Embryonic facial prominence (tissue), 1 donor: ENCODE results near the gene ABCF1.
"Not testable (repeated sequence)": the region's sequence is repeated elsewhere in the genome, so short reads cannot be mapped to it uniquely, and the experiment has no call there.

Experiments used
- DNase-seq: peaks from one replicate; pipeline ENCODE4 v3.0.0-alpha.2; 2016; ENCODE audit errors: extremely low spot score

ABCF1 gene

GRCh38 chr6:30557683-30557981, 13.6 kb upstream of the ABCF1 start:
- peak; percentile 46 for DNase-seq

- no peak for DNase-seq
Measured at GRCh38 chr6:30560930-30561329, 10.3 kb upstream of the ABCF1 start.

DNA sequence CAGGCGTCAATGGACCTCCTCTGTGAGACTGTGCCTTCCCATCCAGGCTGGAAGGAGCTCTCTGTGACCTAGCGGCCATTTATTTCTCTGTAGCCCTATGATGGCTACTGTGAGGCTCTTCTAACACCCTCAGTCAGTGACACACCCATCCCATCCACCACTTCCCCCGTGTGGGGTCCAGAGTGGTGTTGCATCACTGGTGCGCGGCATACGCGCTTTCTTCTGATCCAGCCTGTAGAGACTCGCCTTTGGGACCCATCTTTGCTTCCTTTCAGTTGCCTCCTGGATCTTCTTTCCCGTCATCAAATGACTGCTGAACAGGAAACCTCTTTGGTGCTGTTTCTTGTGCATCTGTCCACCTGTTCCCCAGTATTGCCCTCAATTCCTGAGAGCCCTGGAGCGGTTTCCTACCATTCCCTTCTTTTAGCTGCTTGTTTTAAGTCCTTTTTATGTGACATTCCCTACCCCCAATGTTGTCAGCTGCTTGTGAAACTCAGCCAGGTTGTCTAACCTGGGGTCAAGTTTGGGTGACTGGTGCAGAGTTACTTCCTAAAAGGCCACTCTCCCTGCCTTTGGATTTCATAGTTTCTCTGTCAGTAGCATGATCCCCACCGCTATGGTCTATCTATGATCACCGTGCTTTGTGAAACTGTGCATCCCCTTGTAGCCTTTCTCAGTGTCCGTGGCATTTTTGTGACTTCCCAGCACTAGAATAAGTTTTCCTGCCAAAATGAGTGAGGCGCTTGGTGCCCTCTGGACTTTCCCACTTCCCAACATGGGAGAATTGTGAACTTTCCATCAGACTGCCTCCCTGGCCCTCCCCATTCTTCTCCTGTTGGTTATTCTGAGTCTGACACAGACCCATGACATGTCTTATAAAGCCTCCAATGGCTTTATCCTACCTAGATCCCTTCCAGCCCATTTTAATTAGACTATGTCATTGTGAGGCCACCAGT, 8.5 kb upstream of the ABCF1 start:
- no peak for DNase-seq

DNA sequence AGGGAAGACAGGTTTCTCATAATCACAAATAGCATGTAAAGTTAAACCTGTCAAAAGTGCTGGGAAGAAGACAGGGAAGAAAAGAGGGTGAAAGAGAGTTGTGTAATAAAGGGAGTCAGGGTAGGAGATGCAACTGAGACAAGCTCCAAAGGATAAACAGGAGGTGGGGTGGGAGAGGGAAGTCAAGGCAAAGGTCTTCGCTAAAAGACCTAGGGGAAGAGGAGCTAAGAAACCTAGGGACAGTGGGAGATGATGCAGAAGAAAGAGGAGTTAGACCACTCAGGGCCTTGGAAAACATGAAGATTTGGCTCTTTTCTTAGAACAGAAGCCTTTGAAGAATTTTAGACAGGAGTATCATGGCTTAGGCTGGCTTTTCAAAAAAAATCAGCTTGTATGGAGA, 7.1 kb upstream of the ABCF1 start:
- no peak for DNase-seq

DNA sequence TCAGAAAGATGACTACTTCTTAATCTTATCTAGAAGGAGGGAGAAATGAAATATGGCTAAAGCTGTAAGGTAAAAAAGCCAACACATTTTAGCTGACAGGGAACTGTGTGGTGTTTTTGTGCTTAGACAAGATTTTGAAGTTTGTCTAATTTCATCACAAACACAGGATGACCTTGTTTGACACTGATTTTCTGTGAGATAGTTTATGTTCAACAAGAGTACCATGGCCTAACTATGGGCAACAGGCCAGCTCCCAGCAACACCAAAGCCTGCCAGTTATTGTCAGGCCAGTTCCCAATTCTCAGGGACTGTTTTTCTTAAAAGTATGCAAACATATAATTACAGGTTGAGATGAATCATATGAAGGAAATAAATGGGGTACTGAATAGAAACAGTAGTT, 5.5 kb upstream of the ABCF1 start:
- no peak for DNase-seq

- no peak for DNase-seq
Measured at GRCh38 chr6:30568245-30568644, 3.0 kb upstream of the ABCF1 start.

- DNase-seq = no peak
Measured at GRCh38 chr6:30570263-30570662, 979 bp upstream of the ABCF1 start.

GRCh38 chr6:30570740-30571074, 535 bp upstream of the ABCF1 start:
- DNase-seq = no peak

GRCh38 chr6:30571762-30572082, 480 bp downstream of the ABCF1 start:
- DNase-seq = no peak

DNA sequence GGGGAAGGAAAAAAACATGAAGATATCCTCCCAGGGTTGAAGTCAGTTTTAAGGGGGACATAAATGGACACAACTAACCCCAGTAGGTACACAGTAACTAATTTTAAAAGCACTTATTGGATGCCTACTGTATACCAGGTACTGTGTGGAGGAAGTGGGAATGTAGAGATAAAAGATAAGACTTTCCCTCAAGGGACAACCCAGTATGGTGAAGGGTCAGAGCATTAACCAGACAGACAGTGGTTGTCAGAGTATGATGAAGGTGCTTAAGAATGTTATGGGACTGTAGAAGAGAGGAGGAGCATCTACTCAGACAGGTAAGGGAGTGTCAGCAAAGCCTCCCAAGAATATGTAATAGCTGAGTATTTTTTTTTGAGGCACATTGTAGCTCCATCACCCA, 906 bp downstream of the ABCF1 start:
- DNase-seq = no peak

DNA sequence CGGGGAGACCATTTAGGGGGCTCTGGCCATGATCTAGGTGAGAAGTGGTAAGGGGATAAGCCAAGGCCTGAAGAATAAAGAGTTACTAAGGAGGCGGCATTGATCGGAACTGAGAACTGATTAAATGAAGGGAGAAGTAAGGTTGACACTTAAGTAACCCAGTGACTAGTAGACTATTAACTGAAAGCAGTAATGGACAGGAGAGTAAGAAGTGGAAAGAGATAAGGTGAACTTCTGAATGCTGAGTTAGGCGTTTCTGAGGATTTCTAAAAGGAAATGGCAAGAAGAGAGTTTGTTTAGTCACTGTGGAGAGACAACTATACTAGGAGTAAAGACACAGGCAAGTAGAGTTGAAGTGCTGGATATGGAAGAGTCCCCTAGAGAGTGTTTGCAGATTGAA, 1.9 kb downstream of the ABCF1 start:
- DNase-seq = no peak

GRCh38 chr6:30578051-30578450, 6.8 kb downstream of the ABCF1 start:
- no peak for DNase-seq

GRCh38 chr6:30583921-30584320, 12.7 kb downstream of the ABCF1 start:
- no peak for DNase-seq

DNA sequence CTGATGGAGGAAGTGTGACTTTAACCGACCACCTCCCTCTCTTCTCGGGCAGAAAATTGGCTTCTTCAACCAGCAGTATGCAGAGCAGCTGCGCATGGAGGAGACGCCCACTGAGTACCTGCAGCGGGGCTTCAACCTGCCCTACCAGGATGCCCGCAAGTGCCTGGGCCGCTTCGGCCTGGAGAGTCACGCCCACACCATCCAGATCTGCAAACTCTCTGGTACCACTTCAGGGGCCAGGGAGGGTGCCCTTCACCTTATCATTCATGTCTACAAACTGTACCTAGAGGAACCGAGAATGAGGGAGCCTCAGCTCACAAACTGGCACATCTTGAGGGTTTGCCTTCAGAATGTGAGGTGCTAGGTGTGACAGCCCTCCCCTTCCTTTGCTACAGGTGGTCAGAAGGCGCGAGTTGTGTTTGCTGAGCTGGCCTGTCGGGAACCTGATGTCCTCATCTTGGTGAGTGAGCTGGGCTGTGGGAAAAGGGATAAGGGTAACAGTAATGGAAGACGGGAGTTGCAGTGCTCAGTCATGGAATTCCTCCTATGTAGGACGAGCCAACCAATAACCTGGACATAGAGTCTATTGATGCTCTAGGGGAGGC, 18.6 kb downstream of the ABCF1 start:
- no peak for DNase-seq

DNA sequence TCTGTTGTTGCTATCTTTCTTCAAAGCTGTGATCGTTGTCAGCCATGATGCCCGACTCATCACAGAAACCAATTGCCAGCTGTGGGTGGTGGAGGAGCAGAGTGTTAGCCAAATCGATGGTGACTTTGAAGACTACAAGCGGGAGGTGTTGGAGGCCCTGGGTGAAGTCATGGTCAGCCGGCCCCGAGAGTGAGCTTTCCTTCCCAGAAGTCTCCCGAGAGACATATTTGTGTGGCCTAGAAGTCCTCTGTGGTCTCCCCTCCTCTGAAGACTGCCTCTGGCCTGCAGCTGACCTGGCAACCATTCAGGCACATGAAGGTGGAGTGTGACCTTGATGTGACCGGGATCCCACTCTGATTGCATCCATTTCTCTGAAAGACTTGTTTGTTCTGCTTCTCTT, 19.3 kb downstream of the ABCF1 start:
- DNase-seq = no peak

DNA sequence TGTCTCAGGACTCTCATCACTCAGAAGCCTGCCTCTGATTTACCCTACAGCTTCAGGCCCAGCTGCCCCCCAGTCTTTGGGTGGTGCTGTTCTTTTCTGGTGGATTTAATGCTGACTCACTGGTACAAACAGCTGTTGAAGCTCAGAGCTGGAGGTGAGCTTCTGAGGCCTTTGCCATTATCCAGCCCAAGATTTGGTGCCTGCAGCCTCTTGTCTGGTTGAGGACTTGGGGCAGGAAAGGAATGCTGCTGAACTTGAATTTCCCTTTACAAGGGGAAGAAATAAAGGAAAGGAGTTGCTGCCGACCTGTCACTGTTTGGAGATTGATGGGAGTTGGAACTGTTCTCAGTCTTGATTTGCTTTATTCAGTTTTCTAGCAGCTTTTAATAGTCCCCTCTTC, 19.8 kb downstream of the ABCF1 start:
- DNase-seq = no peak

- no peak for DNase-seq
Measured at GRCh38 chr6:30592287-30592686, 21.0 kb downstream of the ABCF1 start.

GRCh38 chr6:30597315-30598144, 26.3 kb downstream of the ABCF1 start:
- not testable (repeated sequence) for DNase-seq

DNA sequence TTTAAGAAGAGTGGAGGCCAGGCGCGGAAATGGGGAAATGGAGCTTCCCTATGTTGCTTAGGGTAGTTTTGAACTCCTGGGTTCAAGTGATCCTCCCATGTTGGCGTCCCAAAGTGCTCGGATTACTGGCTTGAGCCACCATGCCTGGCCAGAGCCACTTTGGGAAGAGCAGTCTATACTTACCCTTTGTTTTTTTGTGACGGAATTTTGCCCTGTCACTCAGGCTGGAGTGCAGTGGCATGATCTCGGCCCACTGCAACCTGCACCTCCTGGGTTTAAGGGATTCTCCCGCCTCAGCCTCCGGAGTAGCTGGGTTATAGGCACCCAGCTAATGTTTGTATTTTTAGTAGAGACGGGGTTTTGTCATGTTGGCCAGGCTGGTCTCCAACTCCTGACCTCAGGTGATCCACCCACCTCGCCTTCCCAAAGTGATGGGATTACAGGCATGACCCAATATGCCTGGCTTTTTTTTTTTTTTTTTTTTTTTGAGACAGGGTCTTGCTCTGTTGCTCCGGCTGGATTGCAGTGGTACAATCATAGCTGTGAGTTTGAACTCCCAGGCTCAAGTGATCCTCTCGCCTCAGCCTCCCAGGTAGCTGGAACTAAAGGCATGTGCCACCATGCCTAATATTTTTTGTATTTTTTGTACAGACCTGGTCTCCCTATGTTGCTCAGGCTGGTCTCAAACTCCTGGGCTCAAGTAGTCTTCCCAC, 27.8 kb downstream of the ABCF1 start:
- no peak for DNase-seq

DNA sequence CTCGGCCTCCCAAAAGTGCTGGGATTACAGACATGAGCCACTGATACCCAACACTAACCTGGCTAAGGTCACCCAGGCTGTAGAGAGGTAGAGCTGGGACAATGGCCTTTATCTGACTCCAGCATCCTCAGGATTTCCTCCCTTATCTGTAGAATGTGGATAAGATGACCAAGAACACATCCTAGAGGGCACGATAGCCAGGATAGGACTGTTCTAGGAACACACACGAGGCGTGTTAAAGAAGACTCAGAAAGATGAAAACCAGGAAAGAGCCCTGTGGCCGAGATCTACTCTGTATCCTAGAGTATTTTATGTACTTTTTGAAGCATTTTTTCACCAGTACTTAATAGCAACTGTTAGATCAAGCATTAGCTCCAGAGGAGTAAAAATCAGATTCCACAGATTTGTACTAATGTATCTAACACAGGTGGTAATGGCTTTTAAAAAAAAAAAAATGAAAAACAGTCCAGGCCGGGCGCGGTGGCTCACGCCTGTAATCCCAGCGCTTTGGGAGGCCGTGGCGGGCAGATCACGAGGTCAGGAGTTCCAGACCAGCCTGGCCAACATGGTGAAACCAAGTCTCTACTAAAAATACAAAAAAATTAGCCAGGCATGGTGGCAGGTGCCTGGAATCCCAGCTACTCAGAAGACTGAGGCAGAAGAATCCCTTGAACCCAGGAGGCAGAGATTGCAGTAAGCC, 28.5 kb downstream of the ABCF1 start:
- DNase-seq = no peak

DNA sequence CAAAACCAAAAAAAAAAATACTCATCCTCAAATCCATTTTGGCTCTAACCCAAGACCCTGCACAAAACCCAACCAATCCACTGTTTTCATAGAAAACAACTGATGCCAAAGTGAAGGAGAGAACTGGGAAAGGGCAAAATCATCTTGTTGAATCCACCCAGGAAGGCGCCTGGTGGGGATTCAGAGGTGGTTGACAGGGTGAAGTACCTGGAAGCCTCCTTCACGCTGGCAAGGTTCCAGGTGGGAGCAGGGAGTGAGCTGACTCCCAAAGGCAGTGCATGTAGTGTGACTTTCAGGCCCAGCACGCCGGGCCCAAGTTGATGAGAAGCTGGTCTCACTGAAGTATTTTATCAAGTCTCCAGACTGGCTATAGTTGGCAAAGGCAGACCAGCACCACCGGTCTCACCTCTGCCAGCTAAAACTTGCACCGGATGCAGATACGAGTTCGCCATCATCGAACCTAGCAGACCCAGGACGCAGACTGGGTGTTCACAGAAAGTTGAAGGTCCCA, 29.3 kb downstream of the ABCF1 start:
- DNase-seq = no peak

- no peak for DNase-seq
Measured at GRCh38 chr6:30601436-30601814, 30.2 kb downstream of the ABCF1 start.
